Nephron progenitor cell (in vitro differentiated cells): Measurements from ENCODE around the gene FRMPD4.

ENCODE experiments used
- DNase-seq: peaks from one replicate; pipeline ENCODE4 v3.0.0; 2021
- H3K27ac Mint-ChIP-seq: 2 replicates; pipeline ENCODE4 v1.8.0; 2021; ENCODE audit warnings: mild to moderate bottlenecking, moderate library complexity, mixed read lengths
- H3K27me3 Mint-ChIP-seq: 2 replicates; pipeline ENCODE4 v1.8.0; 2021; ENCODE audit warnings: mild to moderate bottlenecking, low read depth, mixed read lengths; ENCODE audit not compliant: poor library complexity
- H3K36me3 Mint-ChIP-seq: 2 replicates; pipeline ENCODE4 v1.8.0; 2021; ENCODE audit warnings: low read depth, mixed read lengths
- H3K4me1 Mint-ChIP-seq: 2 replicates; pipeline ENCODE4 v1.8.0; 2021; ENCODE audit warnings: mixed read lengths
- H3K4me3 Mint-ChIP-seq: 2 replicates; pipeline ENCODE4 v1.8.0; 2021; ENCODE audit warnings: mild to moderate bottlenecking, moderate library complexity, mixed read lengths
- H3K9me3 Mint-ChIP-seq: 2 replicates; pipeline ENCODE4 v1.8.0; 2021; ENCODE audit warnings: mild to moderate bottlenecking, moderate library complexity, mixed read lengths
- TF ChIP-seq, protein P1 (sequence below): fragments of 200-600 bp; sonication (generic); IDR thresholded peaks from 2 replicates; pipeline ENCODE4 v1.5.0; 2021; ENCODE audit warnings: antibody characterized with exemption

Gene FRMPD4

DNA sequence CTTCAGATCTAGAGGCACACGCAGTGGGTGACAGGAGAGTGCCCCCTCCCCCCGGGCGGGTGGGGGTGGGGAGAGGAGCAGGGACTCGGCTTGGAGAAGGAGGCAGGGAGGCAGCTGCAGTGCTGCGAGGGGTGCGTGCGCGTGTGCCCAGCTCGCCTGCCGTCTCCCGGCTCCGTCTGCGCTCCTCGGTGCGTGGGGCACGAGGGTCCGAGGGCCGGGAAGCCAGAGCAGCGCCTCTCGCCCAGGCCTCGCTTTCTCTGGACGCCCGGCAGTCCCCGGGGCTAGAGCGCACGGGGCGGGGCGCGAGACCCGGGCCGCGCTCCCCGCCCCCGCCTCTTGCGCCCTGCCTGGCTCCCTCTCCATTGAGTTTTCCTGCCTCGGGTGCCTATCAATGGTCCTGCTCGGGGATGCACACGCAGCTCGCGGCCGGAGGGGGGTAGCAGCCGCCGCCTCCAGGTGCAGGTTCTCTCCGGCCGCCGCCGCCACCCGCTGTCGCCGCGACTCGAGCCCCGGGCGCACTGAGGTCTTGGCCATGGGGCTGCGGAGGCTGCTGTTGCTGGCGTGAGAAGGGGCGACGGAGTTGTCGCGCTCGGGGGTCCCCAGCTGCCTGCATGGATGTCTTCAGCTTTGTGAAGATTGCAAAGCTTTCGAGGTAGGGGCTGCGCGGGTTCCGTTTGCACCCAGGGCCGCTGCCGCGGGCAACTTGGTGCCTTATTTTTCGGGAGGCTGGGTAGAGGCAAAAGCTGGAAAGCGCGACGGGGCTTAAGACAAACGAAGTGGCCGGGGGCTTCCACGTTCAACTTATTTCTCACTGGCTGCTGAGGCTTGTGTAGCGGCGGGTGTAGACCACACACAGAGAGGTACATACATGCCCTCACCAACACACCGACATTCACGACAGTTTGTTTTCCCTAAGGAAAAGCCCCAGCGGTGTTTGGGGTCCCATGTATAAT is at the start of gene FRMPD4:
Gene FRMPD4, plus strand, starts transcription at position 113 of the 953 bp plus-strand sequence. Its CDS starts 499 bp downstream, at position 612.
- no peaks in the 10 kb centered on the region for H3K36me3 Mint-ChIP-seq
- peaks cover 9% of the 10 kb centered on the region for H3K4me1 Mint-ChIP-seq
- peaks cover 70% of the 10 kb centered on the region for H3K27me3 Mint-ChIP-seq
- DNase-seq, result peak; percentile 54
- H3K27ac Mint-ChIP-seq, result no peak within 1 kb of the TSS
- TF ChIP-seq, protein P1, sequence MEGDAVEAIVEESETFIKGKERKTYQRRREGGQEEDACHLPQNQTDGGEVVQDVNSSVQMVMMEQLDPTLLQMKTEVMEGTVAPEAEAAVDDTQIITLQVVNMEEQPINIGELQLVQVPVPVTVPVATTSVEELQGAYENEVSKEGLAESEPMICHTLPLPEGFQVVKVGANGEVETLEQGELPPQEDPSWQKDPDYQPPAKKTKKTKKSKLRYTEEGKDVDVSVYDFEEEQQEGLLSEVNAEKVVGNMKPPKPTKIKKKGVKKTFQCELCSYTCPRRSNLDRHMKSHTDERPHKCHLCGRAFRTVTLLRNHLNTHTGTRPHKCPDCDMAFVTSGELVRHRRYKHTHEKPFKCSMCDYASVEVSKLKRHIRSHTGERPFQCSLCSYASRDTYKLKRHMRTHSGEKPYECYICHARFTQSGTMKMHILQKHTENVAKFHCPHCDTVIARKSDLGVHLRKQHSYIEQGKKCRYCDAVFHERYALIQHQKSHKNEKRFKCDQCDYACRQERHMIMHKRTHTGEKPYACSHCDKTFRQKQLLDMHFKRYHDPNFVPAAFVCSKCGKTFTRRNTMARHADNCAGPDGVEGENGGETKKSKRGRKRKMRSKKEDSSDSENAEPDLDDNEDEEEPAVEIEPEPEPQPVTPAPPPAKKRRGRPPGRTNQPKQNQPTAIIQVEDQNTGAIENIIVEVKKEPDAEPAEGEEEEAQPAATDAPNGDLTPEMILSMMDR, result no peak
- H3K4me3 Mint-ChIP-seq, result peak within 1 kb of the TSS; percentile 84
- peaks cover 30% of the 10 kb centered on the region for H3K9me3 Mint-ChIP-seq

DNA sequence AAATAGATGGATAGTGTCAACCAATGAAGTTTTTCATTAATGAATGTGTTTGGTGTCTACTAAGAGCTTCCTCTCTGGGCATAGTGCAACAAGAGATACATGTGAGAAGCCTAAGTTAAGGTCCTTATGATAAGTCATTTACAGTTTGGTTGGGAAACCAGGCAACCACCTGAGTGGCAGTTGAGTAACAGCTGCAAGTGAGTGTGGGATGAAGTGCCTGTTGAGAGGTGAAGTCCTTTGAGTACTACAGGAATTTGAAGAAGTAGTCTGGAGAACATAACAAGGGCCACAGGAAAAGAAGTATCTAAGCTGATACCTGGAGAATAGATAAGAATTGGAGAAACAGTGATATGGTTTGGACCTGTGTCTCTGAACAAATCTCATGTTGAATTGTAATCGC is 48.5 kb upstream of the FRMPD4 start:
- no peaks in the 10 kb centered on the region for H3K4me1 Mint-ChIP-seq
- no peak overlapping the region for H3K4me3 Mint-ChIP-seq
- H3K27ac Mint-ChIP-seq, result no peak overlapping the region
- H3K9me3 Mint-ChIP-seq, result peaks cover 22% of the 10 kb centered on the region
- no peak for DNase-seq
- TF ChIP-seq, protein P1, result no peak
- no peaks in the 10 kb centered on the region for H3K27me3 Mint-ChIP-seq
- no peaks in the 10 kb centered on the region for H3K36me3 Mint-ChIP-seq

GRCh38 chrX:12113321-12113720 is 25.0 kb upstream of the FRMPD4 start:
- H3K27ac Mint-ChIP-seq, result no peak overlapping the region
- H3K4me3 Mint-ChIP-seq, result no peak overlapping the region
- TF ChIP-seq, protein P1, result no peak
- DNase-seq, result no peak
- H3K36me3 Mint-ChIP-seq, result no peaks in the 10 kb centered on the region
- H3K4me1 Mint-ChIP-seq, result no peaks in the 10 kb centered on the region
- H3K9me3 Mint-ChIP-seq, result peaks cover 24% of the 10 kb centered on the region
- H3K27me3 Mint-ChIP-seq, result no peaks in the 10 kb centered on the region

DNA sequence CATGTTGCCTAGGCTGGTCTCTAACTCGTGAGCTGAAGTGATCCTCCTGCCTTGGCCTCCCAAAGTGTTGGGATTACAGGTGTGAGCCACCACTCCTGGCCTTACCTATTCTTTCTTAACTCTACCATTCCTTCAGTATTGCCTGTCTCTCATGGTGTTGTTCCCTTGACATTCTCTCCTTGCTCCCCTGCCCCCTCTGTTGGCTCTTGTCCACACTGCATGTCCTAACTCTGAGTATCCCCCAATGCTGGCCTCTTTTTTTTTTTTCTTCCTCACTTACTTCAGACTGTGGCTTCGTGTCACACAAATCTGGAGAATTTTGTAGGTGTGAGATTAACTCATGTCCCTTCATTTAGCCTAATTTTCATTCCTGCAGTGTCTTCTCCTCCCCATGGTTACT is 22.9 kb upstream of the FRMPD4 start:
- TF ChIP-seq, protein P1, result peak; percentile 32
- peak overlapping the region; percentile 16 for H3K27ac Mint-ChIP-seq
- H3K36me3 Mint-ChIP-seq, result no peaks in the 10 kb centered on the region
- DNase-seq, result peak; percentile 27
- H3K4me1 Mint-ChIP-seq, result no peaks in the 10 kb centered on the region
- H3K4me3 Mint-ChIP-seq, result no peak overlapping the region
- H3K9me3 Mint-ChIP-seq, result peaks cover 17% of the 10 kb centered on the region
- no peaks in the 10 kb centered on the region for H3K27me3 Mint-ChIP-seq

- H3K4me3 Mint-ChIP-seq, result no peak overlapping the region
- peaks cover 13% of the 10 kb centered on the region for H3K9me3 Mint-ChIP-seq
- TF ChIP-seq, protein P1, result no peak
- no peaks in the 10 kb centered on the region for H3K27me3 Mint-ChIP-seq
- H3K27ac Mint-ChIP-seq, result no peak overlapping the region
- H3K4me1 Mint-ChIP-seq, result no peaks in the 10 kb centered on the region
- no peak for DNase-seq
- no peaks in the 10 kb centered on the region for H3K36me3 Mint-ChIP-seq
Observed at GRCh38 chrX:12118134-12118533, 20.1 kb upstream of the FRMPD4 start.

DNA sequence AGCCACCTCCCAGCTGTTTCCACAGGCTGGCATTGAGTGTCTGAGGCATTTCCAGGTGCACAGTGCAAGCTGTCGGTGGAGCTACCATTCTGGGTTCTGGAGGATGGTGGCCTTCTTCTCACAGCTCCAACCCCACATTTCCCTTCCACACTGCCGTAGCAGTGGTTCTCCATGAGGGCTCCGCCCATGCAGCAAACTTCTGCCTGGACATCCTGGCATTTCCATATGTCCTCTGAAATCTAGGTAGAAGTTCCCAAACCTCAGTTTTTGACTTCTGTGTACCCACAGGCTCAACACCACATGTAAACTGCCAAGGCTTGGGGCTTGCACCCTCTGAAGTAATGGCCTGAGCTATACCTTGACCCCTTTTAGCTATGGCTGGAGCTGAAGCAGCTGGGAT is 10.3 kb upstream of the FRMPD4 start:
- peaks cover 9% of the 10 kb centered on the region for H3K27me3 Mint-ChIP-seq
- no peak for DNase-seq
- H3K9me3 Mint-ChIP-seq, result peaks cover 60% of the 10 kb centered on the region
- no peak overlapping the region for H3K27ac Mint-ChIP-seq
- H3K4me1 Mint-ChIP-seq, result no peaks in the 10 kb centered on the region
- no peaks in the 10 kb centered on the region for H3K36me3 Mint-ChIP-seq
- H3K4me3 Mint-ChIP-seq, result no peak overlapping the region
- TF ChIP-seq, protein P1, result no peak
